GM19455 (cell line): Measurements from ENCODE around the gene GOLM1.

Source experiments
- ATAC-seq: cut with Tn5 transposase; IDR thresholded peaks from one replicate; pipeline ENCODE4 v1.9.1; 2021; ENCODE audit not compliant: unreplicated experiment

GOLM1 gene

GRCh38 chr9:86046930-86047341, 52.4 kb downstream of the GOLM1 start:
- no peak for ATAC-seq

GRCh38 chr9:86046071-86046636, 53.2 kb downstream of the GOLM1 start:
- no peak for ATAC-seq

- no peak for ATAC-seq
Measured at GRCh38 chr9:86045654-86046053, 53.7 kb downstream of the GOLM1 start.

GRCh38 chr9:86043999-86044398, 55.4 kb downstream of the GOLM1 start:
- no peak for ATAC-seq

GRCh38 chr9:86043586-86043985, 55.8 kb downstream of the GOLM1 start:
- ATAC-seq: no peak

GRCh38 chr9:86042199-86042978, 57.0 kb downstream of the GOLM1 start:
- no peak for ATAC-seq

- ATAC-seq: no peak
Measured at GRCh38 chr9:86041311-86041741, 58.0 kb downstream of the GOLM1 start.

GRCh38 chr9:86040861-86041155, 58.5 kb downstream of the GOLM1 start:
- no peak for ATAC-seq

- no peak for ATAC-seq
Measured at GRCh38 chr9:86039991-86040860, 59.1 kb downstream of the GOLM1 start.

- no peak for ATAC-seq
Measured at GRCh38 chr9:86036555-86036954, 62.8 kb downstream of the GOLM1 start.

- no peak for ATAC-seq
Measured at GRCh38 chr9:86035827-86036440, 63.4 kb downstream of the GOLM1 start.

- ATAC-seq: no peak
Measured at GRCh38 chr9:86034863-86035734, 64.3 kb downstream of the GOLM1 start.

- no peak for ATAC-seq
Measured at GRCh38 chr9:86027767-86028166, 71.6 kb downstream of the GOLM1 start.

- ATAC-seq: no peak
Measured at GRCh38 chr9:86022687-86023266, 76.6 kb downstream of the GOLM1 start.

GRCh38 chr9:86021166-86021565, 78.2 kb downstream of the GOLM1 start:
- ATAC-seq: no peak

- no peak for ATAC-seq
Measured at GRCh38 chr9:86020731-86021130, 78.6 kb downstream of the GOLM1 start.

GRCh38 chr9:86009133-86009532, 90.2 kb downstream of the GOLM1 start:
- no peak for ATAC-seq

GRCh38 chr9:86005253-86005775, 94.0 kb downstream of the GOLM1 start:
- ATAC-seq: no peak

- no peak for ATAC-seq
Measured at GRCh38 chr9:85995599-85995998, 103.8 kb downstream of the GOLM1 start.

GRCh38 chr9:85995097-85995496, 104.3 kb downstream of the GOLM1 start:
- ATAC-seq: no peak
